ENCODE measurements around the gene TMEM132C.

TMEM132C gene

GRCh38 chr12:128661226-128661569, 394.2 kb downstream of the TMEM132C start:
- no peaks in the 10 kb centered on the region for H3K36me3 ChIP-seq (ENCODE audit: control insufficient read depth, insufficient read depth, low read length)
- H3K9me3 ChIP-seq (ENCODE audit: control insufficient read depth, insufficient read depth, low read depth, low read length), result peaks cover 11% of the 10 kb centered on the region
- no peaks in the 10 kb centered on the region for H3K27me3 ChIP-seq (ENCODE audit: control insufficient read depth, insufficient read depth, low read length)
- H3K4me3 ChIP-seq (ENCODE audit: low read depth, low read length), result no peak overlapping the region
- H3K27ac ChIP-seq (ENCODE audit: low read depth, low read length), result no peak overlapping the region
- no peak overlapping the region for H3K9ac ChIP-seq (ENCODE audit: low read length)
- no peaks in the 10 kb centered on the region for H3K4me1 ChIP-seq (ENCODE audit: control insufficient read depth, insufficient read depth, low read length)

- Histone ChIP-seq H3K9ac (ENCODE audit: low read length) (no peak overlapping the region), H3K9me3 (ENCODE audit: control insufficient read depth, insufficient read depth, low read depth, low read length) (peaks cover 12% of the 10 kb centered on the region), H3K27ac (ENCODE audit: low read depth, low read length) (no peak overlapping the region), H3K4me1 (ENCODE audit: control insufficient read depth, insufficient read depth, low read length) (no peaks in the 10 kb centered on the region), H3K4me3 (ENCODE audit: low read depth, low read length) (no peak overlapping the region), H3K36me3 (ENCODE audit: control insufficient read depth, insufficient read depth, low read length) (no peaks in the 10 kb centered on the region), H3K27me3 (ENCODE audit: control insufficient read depth, insufficient read depth, low read length) (no peaks in the 10 kb centered on the region)
Observed at GRCh38 chr12:128662101-128662500, 395.1 kb downstream of the TMEM132C start.

- no peaks in the 10 kb centered on the region for H3K27me3 ChIP-seq (ENCODE audit: control insufficient read depth, insufficient read depth, low read length)
- no peak overlapping the region for H3K4me3 ChIP-seq (ENCODE audit: low read depth, low read length)
- H3K9me3 ChIP-seq (ENCODE audit: control insufficient read depth, insufficient read depth, low read depth, low read length), result peaks cover 12% of the 10 kb centered on the region
- H3K36me3 ChIP-seq (ENCODE audit: control insufficient read depth, insufficient read depth, low read length), result no peaks in the 10 kb centered on the region
- H3K27ac ChIP-seq (ENCODE audit: low read depth, low read length), result no peak overlapping the region
- no peaks in the 10 kb centered on the region for H3K4me1 ChIP-seq (ENCODE audit: control insufficient read depth, insufficient read depth, low read length)
- H3K9ac ChIP-seq (ENCODE audit: low read length), result no peak overlapping the region
Observed at GRCh38 chr12:128664501-128664900, 397.5 kb downstream of the TMEM132C start.

GRCh38 chr12:128667193-128667592, 400.2 kb downstream of the TMEM132C start:
- Histone ChIP-seq H3K27ac (ENCODE audit: low read depth, low read length) (no peak overlapping the region), H3K9me3 (ENCODE audit: control insufficient read depth, insufficient read depth, low read depth, low read length) (peaks cover 12% of the 10 kb centered on the region), H3K9ac (ENCODE audit: low read length) (no peak overlapping the region), H3K4me1 (ENCODE audit: control insufficient read depth, insufficient read depth, low read length) (no peaks in the 10 kb centered on the region), H3K4me3 (ENCODE audit: low read depth, low read length) (no peak overlapping the region), H3K27me3 (ENCODE audit: control insufficient read depth, insufficient read depth, low read length) (no peaks in the 10 kb centered on the region), H3K36me3 (ENCODE audit: control insufficient read depth, insufficient read depth, low read length) (no peaks in the 10 kb centered on the region)

GRCh38 chr12:128671528-128672042, 404.6 kb downstream of the TMEM132C start:
- Histone ChIP-seq H3K27ac (ENCODE audit: low read depth, low read length) (no peak overlapping the region), H3K27me3 (ENCODE audit: control insufficient read depth, insufficient read depth, low read length) (no peaks in the 10 kb centered on the region), H3K4me3 (ENCODE audit: low read depth, low read length) (no peak overlapping the region), H3K4me1 (ENCODE audit: control insufficient read depth, insufficient read depth, low read length) (no peaks in the 10 kb centered on the region), H3K36me3 (ENCODE audit: control insufficient read depth, insufficient read depth, low read length) (no peaks in the 10 kb centered on the region), H3K9me3 (ENCODE audit: control insufficient read depth, insufficient read depth, low read depth, low read length) (no peaks in the 10 kb centered on the region), H3K9ac (ENCODE audit: low read length) (no peak overlapping the region)

- 0 out of 2 replicates have a peak, but pooled peaks cover 2% of the 10 kb centered on the region for H3K27me3 ChIP-seq (ENCODE audit: control insufficient read depth, insufficient read depth, low read length)
- H3K9ac ChIP-seq (ENCODE audit: low read length), result no peak overlapping the region
- no peak overlapping the region for H3K4me3 ChIP-seq (ENCODE audit: low read depth, low read length)
- H3K36me3 ChIP-seq (ENCODE audit: control insufficient read depth, insufficient read depth, low read length), result no peaks in the 10 kb centered on the region
- no peaks in the 10 kb centered on the region for H3K9me3 ChIP-seq (ENCODE audit: control insufficient read depth, insufficient read depth, low read depth, low read length)
- no peaks in the 10 kb centered on the region for H3K4me1 ChIP-seq (ENCODE audit: control insufficient read depth, insufficient read depth, low read length)
- no peak overlapping the region for H3K27ac ChIP-seq (ENCODE audit: low read depth, low read length)
Observed at GRCh38 chr12:128672428-128672827, 405.5 kb downstream of the TMEM132C start.

- Histone ChIP-seq H3K27ac (ENCODE audit: low read depth, low read length) (no peak overlapping the region), H3K9ac (ENCODE audit: low read length) (no peak overlapping the region), H3K4me1 (ENCODE audit: control insufficient read depth, insufficient read depth, low read length) (no peaks in the 10 kb centered on the region), H3K27me3 (ENCODE audit: control insufficient read depth, insufficient read depth, low read length) (0 out of 2 replicates have a peak, but pooled peaks cover 2% of the 10 kb centered on the region), H3K36me3 (ENCODE audit: control insufficient read depth, insufficient read depth, low read length) (no peaks in the 10 kb centered on the region), H3K9me3 (ENCODE audit: control insufficient read depth, insufficient read depth, low read depth, low read length) (no peaks in the 10 kb centered on the region), H3K4me3 (ENCODE audit: low read depth, low read length) (no peak overlapping the region)
Observed at GRCh38 chr12:128672893-128673292, 405.9 kb downstream of the TMEM132C start.

GRCh38 chr12:128675576-128675975, 408.6 kb downstream of the TMEM132C start:
- Histone ChIP-seq H3K4me3 (ENCODE audit: low read depth, low read length) (no peak overlapping the region), H3K9ac (ENCODE audit: low read length) (no peak overlapping the region), H3K36me3 (ENCODE audit: control insufficient read depth, insufficient read depth, low read length) (no peaks in the 10 kb centered on the region), H3K27me3 (ENCODE audit: control insufficient read depth, insufficient read depth, low read length) (0 out of 2 replicates have a peak, but pooled peaks cover 2% of the 10 kb centered on the region), H3K27ac (ENCODE audit: low read depth, low read length) (no peak overlapping the region), H3K4me1 (ENCODE audit: control insufficient read depth, insufficient read depth, low read length) (no peaks in the 10 kb centered on the region), H3K9me3 (ENCODE audit: control insufficient read depth, insufficient read depth, low read depth, low read length) (no peaks in the 10 kb centered on the region; the same call in 1 of the 2 replicates)

- no peaks in the 10 kb centered on the region for H3K36me3 ChIP-seq (ENCODE audit: control insufficient read depth, insufficient read depth, low read length)
- H3K27ac ChIP-seq (ENCODE audit: low read depth, low read length), result no peak overlapping the region
- no peak overlapping the region for H3K4me3 ChIP-seq (ENCODE audit: low read depth, low read length)
Observed at GRCh38 chr12:128680555-128680954, 413.6 kb downstream of the TMEM132C start.

GRCh38 chr12:128682548-128683275, 415.7 kb downstream of the TMEM132C start:
- no peaks in the 10 kb centered on the region for H3K36me3 ChIP-seq (ENCODE audit: control insufficient read depth, insufficient read depth, low read length)
- H3K4me3 ChIP-seq (ENCODE audit: low read depth, low read length), result no peak overlapping the region
- no peaks in the 10 kb centered on the region; the same call in 1 of the 2 replicates for H3K9me3 ChIP-seq (ENCODE audit: control insufficient read depth, insufficient read depth, low read depth, low read length)
- H3K4me1 ChIP-seq (ENCODE audit: control insufficient read depth, insufficient read depth, low read length), result no peaks in the 10 kb centered on the region
- H3K27ac ChIP-seq (ENCODE audit: low read depth, low read length), result no peak overlapping the region
- H3K27me3 ChIP-seq (ENCODE audit: control insufficient read depth, insufficient read depth, low read length), result no peaks in the 10 kb centered on the region
- no peak overlapping the region for H3K9ac ChIP-seq (ENCODE audit: low read length)

More at GRCh38 chr12:128680555-128680954, 413.6 kb downstream of the TMEM132C start:
- H3K9ac ChIP-seq (ENCODE audit: low read length), result no peak overlapping the region
- H3K9me3 ChIP-seq (ENCODE audit: control insufficient read depth, insufficient read depth, low read depth, low read length), result no peaks in the 10 kb centered on the region; the same call in 1 of the 2 replicates
- H3K4me1 ChIP-seq (ENCODE audit: control insufficient read depth, insufficient read depth, low read length), result no peaks in the 10 kb centered on the region
- 0 out of 2 replicates have a peak, but pooled peaks cover 2% of the 10 kb centered on the region for H3K27me3 ChIP-seq (ENCODE audit: control insufficient read depth, insufficient read depth, low read length)

GRCh38 chr12:128684352-128684751, 417.4 kb downstream of the TMEM132C start:
- H3K36me3 ChIP-seq (ENCODE audit: control insufficient read depth, insufficient read depth, low read length), result no peaks in the 10 kb centered on the region
- no peaks in the 10 kb centered on the region; the same call in 1 of the 2 replicates for H3K9me3 ChIP-seq (ENCODE audit: control insufficient read depth, insufficient read depth, low read depth, low read length)
- H3K4me1 ChIP-seq (ENCODE audit: control insufficient read depth, insufficient read depth, low read length), result no peaks in the 10 kb centered on the region
- no peaks in the 10 kb centered on the region for H3K27me3 ChIP-seq (ENCODE audit: control insufficient read depth, insufficient read depth, low read length)
- H3K4me3 ChIP-seq (ENCODE audit: low read depth, low read length), result no peak overlapping the region
- H3K27ac ChIP-seq (ENCODE audit: low read depth, low read length), result no peak overlapping the region
- H3K9ac ChIP-seq (ENCODE audit: low read length), result no peak overlapping the region
